COLO829 (cell line): ENCODE results near the gene TOMM20L.
"Not testable (repeated sequence)": the region's sequence is repeated elsewhere in the genome, so short reads cannot be mapped to it uniquely, and the experiment has no call there.

ENCODE experiments used
- DNase-seq: peaks from one replicate; pipeline ENCODE4 v3.0.0; 2012; ENCODE audit warnings: low spot score

Gene TOMM20L

DNA sequence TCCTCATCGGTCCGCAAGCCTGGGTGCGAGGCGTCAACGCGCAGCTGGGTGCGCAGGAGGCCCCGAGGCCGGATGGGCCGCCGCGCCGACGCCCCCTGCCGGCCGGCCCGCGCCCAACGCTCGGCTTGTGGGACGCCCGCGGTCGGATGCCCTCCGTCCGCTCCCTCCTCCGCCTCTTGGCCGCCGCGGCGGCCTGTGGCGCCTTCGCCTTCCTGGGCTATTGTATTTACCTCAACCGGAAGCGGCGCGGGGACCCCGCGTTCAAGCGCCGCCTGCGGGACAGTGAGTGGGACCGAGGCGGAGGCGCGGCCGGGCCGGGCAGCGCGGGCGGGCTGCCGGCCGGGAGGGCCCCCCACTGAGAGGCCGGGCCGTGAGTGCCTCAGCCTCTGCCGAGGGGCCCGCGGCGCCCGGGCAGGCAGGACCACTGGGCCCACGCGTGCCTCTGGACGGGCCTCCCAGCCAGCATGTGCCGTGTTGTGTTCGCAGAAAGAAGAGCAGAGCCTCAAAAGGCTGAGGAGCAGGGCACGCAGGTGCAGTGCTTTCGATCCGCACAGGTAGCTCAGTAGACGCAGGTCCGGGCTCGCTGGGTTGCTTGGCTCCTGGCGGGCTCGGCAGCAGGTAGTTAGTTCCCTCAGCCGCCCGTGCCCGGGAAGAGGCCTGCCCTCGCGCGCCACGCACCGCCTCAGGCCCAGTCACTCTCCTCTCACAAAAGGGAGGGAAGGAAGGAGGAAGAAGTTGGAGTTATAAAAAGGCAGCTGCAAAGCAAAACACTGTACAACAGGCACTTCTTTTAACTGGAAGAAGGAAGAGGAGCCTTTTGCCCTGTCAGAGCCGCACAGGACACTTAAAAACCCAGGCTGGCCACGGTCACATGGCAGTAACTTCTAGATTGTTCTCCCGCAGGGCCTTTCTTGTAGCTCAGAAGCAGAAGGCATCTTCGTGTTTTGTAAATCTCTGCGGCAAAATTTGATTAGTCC lies at the start of gene TOMM20L:
Gene TOMM20L, plus strand, starts transcription at position 119 of the 977 bp plus-strand sequence. Its CDS starts 28 bp downstream, at position 147.
- peak; percentile 63 for DNase-seq

DNA sequence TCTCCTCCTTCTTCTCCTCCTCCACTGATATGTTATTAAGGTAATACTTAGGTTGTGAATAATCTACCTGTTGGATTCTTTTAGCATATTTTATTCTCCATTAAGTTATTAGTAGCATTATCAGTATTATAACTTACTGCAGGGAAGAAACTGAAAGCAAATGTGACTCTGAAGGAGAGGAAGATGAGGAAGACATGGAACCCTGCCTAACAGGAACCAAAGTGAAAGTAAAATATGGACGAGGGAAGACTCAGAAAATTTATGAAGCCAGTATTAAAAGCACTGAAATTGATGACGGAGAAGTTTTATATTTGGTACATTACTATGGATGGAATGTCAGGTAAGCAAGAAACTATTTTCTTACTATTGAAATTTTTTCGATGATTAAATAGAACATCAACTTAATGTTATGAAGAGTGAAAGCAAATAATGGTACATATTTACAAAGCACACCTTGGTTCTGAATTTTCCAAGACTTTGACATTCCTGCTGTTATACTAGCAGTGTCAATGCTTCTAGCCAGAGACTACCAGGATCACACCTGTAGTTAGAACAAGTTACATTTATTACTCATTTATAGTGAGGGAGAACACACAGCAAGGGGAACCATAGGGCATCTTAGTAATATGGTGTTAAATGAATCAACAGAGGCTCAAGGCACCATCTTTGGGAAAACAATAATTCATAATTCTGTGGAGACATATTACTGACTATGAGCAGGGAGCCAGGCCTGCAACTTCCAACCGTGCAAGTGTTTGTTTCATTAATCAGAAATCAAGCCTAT lies 42.0 kb upstream of the TOMM20L start:
- DNase-seq, result no peak

DNA sequence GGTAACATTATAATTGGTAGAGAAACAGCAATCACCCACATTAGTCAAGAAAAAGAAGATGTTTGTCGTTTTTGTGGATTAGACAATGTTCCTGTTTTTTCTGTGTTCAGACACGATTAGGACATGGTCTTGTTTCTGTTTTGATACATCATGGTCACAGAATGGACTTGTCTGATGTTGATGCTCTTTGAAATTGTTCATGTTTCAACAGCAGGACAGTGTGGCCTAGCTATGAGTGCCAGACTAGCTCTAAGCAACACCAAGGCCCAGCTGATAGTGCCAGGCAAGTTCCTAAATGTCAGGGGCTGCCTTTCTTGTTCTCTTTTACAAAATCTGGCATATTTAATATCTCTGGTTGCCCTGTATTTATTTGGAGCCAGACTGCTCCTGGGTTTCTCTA lies 40.9 kb upstream of the TOMM20L start:
- no peak for DNase-seq

DNA sequence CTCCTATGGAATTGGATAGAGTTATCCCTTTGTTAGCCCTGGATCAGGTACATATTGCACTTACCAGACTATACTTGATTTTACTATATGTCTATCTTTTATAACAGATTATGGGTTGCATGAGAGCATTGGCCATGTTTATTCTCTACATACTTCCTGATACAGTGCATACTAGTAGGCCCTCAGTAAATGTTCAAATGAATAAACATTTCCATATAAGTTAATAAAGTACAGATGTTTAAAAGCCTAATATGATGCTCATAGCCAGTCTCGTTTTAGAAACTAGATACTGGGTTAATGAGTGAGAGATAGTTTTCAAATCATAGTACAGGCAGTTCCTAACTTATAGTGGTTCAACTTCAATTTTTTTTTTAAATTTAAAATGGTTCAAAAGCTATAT lies 39.5 kb upstream of the TOMM20L start:
- no peak for DNase-seq

DNA sequence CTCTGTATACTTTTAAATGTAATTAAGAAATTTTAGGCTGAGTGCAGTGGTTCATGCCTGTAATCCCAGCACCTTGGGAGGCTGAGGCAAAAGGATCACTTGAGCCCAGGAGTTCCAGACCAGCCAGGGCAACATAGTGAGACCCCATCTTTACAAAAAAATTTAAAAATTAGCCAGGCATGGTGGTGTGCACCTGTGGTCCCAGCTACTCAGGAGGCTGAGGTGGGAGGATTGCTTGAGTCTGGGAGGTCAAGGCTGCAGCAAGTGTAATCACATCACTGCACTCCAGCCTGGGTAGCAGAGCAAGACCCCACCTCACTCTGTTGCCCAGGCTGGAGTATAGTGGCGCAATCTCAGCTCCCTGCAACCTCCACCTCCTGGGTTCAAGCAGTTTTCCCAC lies 33.5 kb upstream of the TOMM20L start:
- not testable (repeated sequence) for DNase-seq

DNA sequence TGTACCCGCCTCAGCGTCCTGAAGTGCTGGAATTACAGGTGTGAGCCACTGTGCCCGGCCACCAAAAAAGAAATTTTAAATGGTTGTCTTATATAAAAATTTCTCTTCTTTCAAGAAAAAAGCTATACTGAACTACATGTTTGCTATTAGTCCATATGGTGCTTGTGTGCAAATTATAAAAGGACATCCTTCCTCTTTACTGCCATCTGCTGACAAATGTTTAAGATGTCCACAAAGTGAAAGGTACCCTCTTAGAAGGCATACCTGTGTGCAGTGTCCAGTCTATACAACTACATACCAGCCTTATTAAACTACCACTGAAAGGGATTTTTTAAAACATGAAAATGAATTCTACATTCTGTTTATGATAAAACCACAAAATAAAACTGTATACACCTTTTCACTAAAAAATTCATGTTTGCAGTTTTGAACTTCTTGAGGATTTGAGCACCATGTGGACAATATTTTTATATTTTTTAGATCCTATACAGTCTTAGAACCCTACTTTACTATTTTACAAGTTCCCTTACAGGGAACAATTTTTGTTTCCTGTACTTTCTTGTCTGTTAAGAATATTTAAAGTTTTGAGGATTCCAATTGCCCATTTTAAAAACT lies 32.8 kb upstream of the TOMM20L start:
- peak; percentile 20 for DNase-seq

DNA sequence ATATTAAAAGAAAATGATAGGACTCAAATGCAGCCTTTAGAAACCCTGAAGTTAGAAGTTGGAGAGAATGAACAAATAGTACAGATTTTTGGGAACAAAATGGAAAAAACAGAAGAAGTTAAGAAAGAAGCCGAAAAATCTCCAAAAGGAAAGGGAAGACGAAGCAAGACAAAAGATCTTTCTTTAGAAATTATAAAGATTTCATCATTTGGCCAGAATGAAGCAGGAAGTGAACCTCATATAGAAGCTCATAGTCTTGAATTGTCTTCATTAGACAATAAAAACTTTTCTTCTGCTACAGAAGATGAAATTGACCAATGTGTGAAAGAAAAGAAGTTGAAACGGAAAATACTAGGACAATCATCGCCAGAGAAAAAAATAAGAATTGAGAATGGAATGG lies 31.4 kb upstream of the TOMM20L start:
- DNase-seq, result no peak

DNA sequence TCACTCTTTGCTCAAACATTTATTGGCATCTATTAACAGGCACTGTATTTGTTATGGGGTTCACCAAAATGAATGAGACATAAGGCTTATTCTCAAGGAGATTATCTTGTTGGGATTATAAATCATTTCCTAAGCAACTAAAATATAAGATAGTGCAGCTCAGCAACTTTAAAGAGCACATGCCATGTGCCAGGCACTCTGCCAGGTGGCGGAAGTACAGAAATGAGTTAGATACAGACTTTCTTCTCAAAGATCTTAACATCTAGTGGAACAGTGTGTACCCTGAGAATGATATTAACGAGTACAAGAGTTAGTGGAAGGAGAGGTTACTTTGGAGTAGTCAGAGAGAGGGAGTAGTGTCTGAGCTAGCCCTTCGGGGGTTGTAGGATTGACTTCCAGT lies 28.4 kb upstream of the TOMM20L start:
- no peak for DNase-seq

DNA sequence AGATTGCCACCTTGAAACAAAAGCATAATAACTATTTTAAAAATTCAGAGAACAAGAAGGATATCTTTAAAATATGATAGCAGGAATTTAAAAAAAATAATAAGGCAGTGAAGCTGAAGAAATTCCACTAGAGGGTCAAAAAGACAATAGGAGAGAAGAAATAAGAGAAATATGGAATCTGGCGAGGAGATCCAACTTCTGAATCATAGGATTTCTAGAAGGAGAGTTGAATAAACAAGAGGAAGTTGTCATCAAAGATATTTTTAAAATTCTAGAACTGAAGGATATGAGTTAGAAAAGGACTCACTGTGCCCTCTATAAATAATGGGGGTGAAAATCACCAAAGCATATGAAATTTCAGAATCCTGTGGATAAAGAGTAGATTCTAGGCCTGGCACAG lies 26.8 kb upstream of the TOMM20L start:
- DNase-seq, result no peak

DNA sequence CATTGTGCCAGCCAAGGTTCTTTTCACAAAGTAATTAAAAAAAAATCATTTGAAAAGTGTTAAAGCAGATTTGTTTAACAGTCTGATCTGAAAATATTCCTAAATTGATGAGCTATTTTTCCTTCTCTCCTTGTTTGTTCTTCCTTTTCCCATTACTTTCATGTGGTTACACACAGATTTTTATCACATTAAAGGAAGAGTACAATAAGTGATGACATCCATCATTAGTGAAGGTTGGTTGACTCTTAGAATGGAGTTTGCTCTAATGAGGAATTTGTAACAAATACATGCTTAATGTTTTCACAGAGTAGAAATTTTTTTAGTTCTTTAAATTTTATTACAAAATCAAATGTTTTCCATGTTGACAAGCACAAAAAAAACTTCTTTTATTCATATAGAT lies 18.9 kb upstream of the TOMM20L start:
- no peak for DNase-seq

DNA sequence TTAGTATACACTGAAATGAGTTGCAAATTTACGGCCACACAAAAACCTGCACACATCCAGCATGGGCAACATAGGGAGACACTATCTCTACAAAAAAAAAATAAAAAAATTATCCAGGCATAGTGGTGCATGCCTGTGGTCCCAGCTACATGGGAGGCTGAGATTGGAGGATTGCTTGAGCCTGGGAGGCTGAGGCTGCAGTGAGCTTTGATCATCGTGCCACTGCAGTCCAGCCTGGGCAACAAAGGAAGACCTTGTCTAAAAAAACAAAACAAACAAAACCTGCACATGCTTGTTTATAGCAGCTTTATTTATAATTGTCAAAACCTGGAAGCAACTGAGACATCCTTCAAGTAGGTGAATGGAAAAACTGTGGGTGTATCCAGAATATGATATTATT lies 4.9 kb upstream of the TOMM20L start:
- DNase-seq, result no peak

DNA sequence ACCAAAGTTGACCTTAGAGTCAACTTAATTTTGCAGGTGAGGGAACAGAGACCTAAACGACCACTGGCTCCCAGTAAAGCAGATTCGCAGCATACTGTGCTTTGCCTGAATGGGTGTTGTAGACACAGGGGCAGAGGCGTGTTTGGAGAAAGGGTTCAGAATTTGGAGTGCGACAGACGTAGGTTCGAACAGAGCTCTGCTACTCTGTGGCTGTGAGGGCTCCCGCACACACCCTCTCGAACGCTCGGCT lies 243 bp upstream of the TOMM20L start:
- DNase-seq, result no peak

DNA sequence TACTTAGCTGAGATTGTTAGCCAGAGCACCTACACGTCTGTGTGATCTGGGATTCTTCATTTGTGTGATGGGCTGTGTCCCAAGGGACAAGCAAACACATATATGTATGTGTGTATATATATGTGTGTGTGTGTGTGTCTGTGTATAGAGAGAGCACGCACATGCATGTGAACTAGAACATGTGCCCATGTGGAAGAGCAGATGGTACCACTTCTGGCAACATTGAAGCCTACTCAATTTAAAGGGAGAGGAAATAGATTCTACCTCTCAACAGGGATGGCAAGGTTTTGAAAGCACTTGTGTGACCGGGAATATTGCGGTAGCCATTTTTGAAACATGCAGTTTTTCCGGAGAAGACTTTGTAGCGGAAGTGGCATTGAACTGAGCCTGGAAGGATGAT lies 1.4 kb downstream of the TOMM20L start:
- no peak for DNase-seq

DNA sequence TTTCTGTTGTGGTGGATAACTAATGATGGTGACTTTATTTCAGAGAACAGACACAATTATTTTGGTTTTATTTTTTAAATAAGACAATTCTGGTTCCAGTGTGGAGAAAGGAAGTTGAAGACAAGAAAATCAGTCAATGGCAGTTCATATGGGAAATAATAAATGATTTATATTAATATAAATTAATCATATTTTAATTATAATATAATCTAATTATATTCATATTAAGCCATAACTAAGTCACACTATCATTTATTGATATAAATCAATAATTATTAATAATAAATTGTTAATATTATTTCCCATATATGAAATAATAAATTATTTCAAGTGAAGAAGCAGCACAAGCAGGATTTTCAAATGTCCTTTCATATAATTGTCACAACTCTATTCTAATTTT lies 2.8 kb downstream of the TOMM20L start:
- DNase-seq, result no peak

DNA sequence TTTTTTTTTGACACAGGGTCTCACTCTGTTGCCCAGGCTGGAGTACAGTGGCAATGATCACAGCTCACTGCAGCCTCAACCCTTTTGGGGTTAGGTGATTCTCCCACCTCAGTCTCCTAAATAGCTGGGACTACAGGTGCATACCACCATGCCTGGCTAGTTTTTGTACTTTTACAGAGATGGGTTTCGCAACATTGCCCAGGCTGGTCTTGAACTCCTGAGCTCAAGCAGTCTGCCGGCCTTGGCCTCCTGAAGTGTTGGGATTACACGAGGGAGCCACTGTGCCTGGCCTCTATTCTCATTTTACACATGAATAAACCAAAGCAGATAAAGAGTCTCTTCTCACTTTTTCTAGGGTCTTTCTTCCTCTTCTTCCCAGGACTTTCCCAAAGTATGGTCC lies 3.2 kb downstream of the TOMM20L start:
- DNase-seq, result no peak

DNA sequence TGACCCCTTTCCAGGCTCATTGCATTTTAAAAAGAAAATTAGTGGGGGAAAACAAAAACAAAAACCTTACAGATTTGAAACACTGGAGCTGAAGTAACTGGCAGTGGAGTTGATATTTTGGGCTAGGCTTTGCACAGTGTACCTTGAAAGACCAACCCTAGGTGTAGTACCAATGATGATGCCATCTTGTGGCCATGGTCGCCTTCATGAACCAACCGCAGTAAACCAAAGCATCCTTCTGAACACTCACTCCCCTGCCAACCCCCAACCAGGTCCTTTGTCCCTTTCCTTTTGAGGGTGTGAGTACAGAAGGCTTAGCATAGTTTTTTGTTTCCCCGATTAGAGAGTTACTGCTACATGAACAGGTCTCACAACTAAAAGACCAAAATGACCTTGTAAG lies 5.9 kb downstream of the TOMM20L start:
- DNase-seq, result no peak

DNA sequence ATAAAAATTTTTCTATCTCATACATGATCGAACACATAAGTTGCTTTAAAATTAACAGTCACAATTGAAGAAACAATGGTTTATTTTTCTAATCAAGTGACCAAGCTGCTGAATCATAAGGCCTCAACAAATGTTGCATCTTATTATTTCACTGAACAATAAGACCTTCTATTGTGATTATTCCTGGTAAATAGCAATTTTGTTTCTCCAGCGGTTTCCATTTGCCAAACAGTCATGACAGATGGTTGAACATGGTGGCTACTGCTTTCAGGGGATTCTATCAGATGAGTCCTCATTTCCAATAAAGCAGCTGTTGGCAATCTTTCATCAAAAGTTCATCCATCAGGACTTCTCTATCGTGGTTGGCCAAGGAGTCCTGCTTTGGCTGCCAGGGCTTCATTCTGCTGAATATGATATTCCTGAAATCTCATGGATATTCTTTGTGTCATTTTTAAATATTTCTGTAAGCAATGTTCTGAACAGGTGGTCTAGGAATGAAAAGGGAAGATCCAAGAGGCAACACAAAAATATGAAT lies 13.0 kb downstream of the TOMM20L start:
- no peak for DNase-seq

DNA sequence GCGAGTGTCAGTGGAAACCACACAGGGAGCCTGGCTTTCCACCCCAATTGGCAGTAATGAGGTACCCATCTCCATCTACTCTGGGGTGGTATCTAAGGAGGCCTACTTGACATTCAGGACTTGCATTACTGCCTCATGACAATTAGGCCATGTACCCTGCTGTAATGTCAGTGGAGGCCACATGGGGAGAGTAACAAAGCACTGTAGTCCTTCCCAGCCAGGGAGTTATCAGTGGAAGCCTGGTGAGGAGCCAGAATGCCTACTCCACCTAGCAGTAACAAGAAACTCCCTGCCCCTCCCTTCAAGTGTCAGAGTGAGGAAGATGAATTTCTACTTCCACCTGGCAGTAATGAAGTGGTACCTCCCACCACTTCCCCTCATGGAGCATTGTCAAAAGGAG lies 19.1 kb downstream of the TOMM20L start:
- DNase-seq, result no peak

DNA sequence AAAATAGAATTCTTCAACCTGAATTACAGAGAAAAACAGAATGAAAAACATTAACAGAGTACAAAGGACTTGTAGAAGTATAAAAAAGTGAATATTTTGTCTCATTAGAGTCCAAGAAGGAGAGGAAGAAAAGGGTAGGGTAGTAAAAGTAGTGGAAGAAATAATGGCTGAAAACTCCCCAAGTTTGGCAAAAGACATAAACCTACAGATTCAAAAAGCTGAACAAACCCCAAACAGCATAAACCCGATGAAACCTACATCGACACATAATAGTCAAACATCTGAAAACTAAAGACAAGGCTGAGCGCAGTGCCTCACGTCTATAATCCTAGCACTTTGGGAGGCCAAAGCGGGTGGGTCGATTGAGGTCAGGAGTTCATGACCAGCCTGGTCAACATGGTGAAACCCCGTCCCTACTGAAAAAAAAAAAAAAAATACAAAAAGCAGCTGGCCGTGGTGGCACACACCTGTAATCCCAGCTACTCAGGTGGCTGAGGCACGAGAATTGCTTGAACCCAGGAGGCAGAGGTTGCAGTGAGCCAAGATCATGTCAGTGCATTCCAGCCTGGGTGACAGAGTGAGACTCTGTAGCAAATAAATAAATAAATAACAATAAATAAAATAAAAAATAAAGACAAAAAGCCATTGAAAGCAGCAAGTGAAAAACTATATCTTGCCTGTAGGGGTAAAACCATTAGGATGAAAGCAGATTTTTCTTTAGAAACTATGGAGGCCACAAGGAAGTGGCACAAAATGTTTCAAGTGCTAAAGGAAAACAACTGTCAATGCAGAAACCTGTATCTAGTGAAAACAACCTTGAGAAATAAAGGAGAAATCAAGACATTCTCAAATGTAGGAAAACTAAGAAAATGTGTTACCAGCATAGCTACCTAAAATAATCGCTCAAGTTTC lies 20.2 kb downstream of the TOMM20L start:
- DNase-seq, result no peak

DNA sequence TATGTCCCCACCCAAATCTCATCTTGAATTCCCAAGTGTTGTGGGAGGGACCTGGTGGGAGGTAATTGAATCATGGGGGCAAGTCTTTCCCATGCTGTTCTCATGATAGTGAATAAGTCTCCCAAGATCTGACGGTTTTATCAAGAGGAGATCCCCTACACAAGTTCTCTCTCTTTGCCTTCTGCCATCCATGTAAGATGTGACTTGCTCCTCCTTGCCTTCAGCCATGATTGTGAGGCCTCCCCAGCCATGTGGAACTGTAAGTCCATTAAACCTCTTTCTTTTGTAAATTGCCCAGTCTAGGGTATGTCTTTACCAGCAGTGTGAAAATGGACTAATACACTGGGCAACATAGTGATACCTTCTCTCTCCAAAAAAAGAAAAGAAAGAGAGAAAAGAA lies 21.2 kb downstream of the TOMM20L start:
- DNase-seq, result not testable (repeated sequence)

DNA sequence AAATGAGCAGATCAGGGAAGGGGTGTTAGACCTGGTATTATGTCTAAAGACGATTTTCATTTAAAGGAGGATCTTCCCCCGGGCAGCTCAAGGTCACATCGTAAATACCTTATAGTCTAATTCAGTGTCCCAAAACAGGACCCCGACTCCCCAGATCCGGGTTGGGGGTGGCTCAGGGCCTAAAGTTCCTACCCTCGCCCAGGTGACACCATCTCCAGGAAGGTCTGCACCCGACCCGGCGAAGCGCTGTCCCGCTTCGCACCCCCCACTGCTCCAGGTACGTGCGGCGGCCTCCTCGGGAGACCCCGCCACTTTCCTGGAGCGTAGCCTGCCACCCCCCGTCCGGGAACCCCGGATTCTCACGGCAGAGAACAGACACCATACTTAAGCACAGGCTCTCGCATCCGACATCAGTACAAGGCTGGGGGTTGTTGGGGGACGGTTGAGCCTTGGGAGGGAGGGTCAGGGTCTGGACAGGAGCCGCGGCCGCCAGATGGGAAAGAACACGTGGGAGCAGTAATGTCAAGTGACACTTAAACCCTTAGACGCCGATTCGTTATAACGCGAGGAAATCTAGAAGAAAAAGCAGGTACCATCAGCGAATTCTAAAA lies 31.0 kb downstream of the TOMM20L start:
- DNase-seq, result peak; percentile 57
